ENCODE data around the gene QKI.

GRCh38 chr6:163406830-163407229 lies 7.7 kb upstream of the QKI start:
- TF ChIP-seq CTCF (optimal IDR thresholded peaks at IDR 0.05 in 1 of 3, IDR thresholded peaks at IDR 0.05 in 1 of 3, conservative IDR thresholded peaks at IDR 0.05 in 1 of 3; ENCODE audit: extremely low read depth in 1 of 3, insufficient read depth in 2 of 3, low read length in 3 of 3) (no peak), EZH2 (IDR thresholded peaks at IDR 0.05; ENCODE audit: low read length) (no peak)

Data from keratinocyte (primary cell).